RWPE2 (cell line): ENCODE data around the gene DENND5A.

ENCODE experiments used
- ATAC-seq: fragments of 200-7000 bp; cut with Tn5 transposase; 3 replicates; pipeline ENCODE4 v1.9.1; 2021; ENCODE audit warnings: low read depth
- DNase-seq: peaks from one replicate; pipeline ENCODE4 v3.0.0-alpha.2; 2020; ENCODE audit warnings: low spot score
- H3K27ac ChIP-seq: fragments of 450-650 bp; 2 replicates; pipeline ENCODE4 v1.5.1; 2017; ENCODE audit warnings: mild to moderate bottlenecking; ENCODE audit not compliant: poor library complexity, severe bottlenecking
- H3K27me3 ChIP-seq: fragments of 250-450 bp; sonication (Bioruptor Pico); 2 replicates; pipeline ENCODE4 v1.5.1; 2021; ENCODE audit warnings: mild to moderate bottlenecking, moderate library complexity; ENCODE audit not compliant: insufficient read depth, poor library complexity, severe bottlenecking
- H3K36me3 ChIP-seq: fragments of 250-450 bp; sonication (Bioruptor Pico); 2 replicates; pipeline ENCODE4 v1.5.1; 2020; ENCODE audit warnings: low read depth, mild to moderate bottlenecking, moderate library complexity
- H3K4me1 ChIP-seq: fragments of 250-450 bp; sonication (Bioruptor Pico); 2 replicates; pipeline ENCODE4 v1.5.1; 2021; ENCODE audit warnings: mild to moderate bottlenecking, moderate library complexity; ENCODE audit not compliant: insufficient read depth, poor library complexity, severe bottlenecking
- H3K4me3 ChIP-seq: fragments of 250-450 bp; sonication (Bioruptor Pico); 2 replicates; pipeline ENCODE4 v1.5.1; 2021; ENCODE audit warnings: mild to moderate bottlenecking, moderate library complexity; ENCODE audit not compliant: severe bottlenecking
- H3K9me3 ChIP-seq: fragments of 250-450 bp; sonication (Bioruptor Pico); 2 replicates; pipeline ENCODE4 v1.5.1; 2021; ENCODE audit warnings: mild to moderate bottlenecking, moderate library complexity; ENCODE audit not compliant: severe bottlenecking
- TF ChIP-seq, protein P1 (sequence below): fragments of 450-650 bp; IDR thresholded peaks from one replicate; pipeline ENCODE4 v1.5.1; 2017; ENCODE audit warnings: mild to moderate bottlenecking, moderate library complexity; ENCODE audit not compliant: poor library complexity, severe bottlenecking

Gene DENND5A

DNA sequence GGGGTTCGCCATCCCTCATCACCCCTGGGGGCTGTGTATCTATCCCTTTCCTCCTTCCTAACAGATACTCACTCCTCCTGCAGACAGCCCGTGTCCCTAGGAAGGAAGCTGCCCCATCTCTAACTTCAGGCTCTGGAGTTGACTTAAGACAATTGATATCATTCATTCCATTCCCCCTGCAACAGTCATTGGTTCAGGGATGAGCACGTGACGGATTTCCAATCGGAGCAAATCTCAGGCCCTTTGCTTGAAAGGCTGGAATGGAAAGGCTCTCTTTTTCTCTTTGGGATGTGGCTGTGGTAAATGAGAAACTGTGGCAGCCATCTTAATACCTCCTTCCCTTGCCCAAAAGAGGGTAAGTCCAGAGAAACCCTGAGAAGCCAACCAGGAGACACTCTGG is 168.7 kb downstream of the DENND5A start:
- TF ChIP-seq, protein P1, sequence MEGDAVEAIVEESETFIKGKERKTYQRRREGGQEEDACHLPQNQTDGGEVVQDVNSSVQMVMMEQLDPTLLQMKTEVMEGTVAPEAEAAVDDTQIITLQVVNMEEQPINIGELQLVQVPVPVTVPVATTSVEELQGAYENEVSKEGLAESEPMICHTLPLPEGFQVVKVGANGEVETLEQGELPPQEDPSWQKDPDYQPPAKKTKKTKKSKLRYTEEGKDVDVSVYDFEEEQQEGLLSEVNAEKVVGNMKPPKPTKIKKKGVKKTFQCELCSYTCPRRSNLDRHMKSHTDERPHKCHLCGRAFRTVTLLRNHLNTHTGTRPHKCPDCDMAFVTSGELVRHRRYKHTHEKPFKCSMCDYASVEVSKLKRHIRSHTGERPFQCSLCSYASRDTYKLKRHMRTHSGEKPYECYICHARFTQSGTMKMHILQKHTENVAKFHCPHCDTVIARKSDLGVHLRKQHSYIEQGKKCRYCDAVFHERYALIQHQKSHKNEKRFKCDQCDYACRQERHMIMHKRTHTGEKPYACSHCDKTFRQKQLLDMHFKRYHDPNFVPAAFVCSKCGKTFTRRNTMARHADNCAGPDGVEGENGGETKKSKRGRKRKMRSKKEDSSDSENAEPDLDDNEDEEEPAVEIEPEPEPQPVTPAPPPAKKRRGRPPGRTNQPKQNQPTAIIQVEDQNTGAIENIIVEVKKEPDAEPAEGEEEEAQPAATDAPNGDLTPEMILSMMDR, result no peak
- H3K9me3 ChIP-seq, result no peaks in the 10 kb centered on the region
- no peak overlapping the region for H3K27ac ChIP-seq
- no peak for ATAC-seq
- H3K27me3 ChIP-seq, result peaks cover 6% of the 10 kb centered on the region
- no peaks in the 10 kb centered on the region for H3K36me3 ChIP-seq
- H3K4me3 ChIP-seq, result no peak overlapping the region
- no peaks in the 10 kb centered on the region for H3K4me1 ChIP-seq
- DNase-seq, result no peak

DNA sequence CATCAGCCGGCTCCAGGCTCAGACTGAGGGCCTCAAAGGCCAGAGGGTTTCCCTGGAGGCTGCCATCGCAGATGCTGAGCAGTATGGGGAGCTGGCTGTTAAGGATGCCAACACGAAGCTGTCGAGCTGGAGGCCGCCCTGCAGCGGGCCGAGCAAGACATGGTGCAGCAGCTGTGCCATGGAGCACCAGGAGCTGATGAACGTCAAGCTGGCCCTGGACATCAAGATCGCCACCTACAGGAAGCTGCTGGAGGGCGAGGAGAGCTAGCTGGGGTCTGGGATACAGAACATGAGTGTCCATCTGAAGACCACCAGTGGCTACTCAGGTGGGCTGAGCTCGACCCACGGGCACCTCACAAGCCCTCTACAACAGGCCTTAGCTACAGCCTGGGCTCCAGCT is 169.7 kb downstream of the DENND5A start:
- H3K4me1 ChIP-seq, result no peaks in the 10 kb centered on the region
- no peak overlapping the region for H3K27ac ChIP-seq
- H3K36me3 ChIP-seq, result no peaks in the 10 kb centered on the region
- ATAC-seq (no peak), DNase-seq (no peak)
- TF ChIP-seq, protein P1, result no peak
- no peak overlapping the region for H3K4me3 ChIP-seq
- no peaks in the 10 kb centered on the region for H3K9me3 ChIP-seq
- peaks cover 13% of the 10 kb centered on the region for H3K27me3 ChIP-seq

DNA sequence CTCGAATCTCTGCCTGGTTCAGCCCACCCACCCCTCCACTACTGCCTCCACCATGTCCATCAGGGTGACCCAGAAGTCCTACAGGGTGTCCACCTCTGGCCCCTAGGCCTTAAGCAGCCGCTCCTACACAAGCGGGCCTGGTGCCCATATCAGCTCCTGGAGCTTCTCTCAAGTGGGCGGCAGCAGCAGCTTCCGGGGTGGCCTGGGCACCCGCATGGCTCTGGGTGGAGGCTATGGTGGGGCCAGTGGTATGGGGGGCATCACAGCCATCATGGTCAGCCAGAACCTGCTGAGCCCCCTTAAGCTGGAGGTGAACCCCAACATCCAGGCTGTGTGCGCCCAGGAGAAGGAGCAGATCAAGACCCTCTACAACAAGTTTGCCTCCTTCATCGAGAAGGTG is 170.7 kb downstream of the DENND5A start:
- TF ChIP-seq, protein P1, result no peak
- Histone ChIP-seq H3K9me3 (no peaks in the 10 kb centered on the region), H3K27ac (no peak overlapping the region), H3K4me1 (no peaks in the 10 kb centered on the region), H3K27me3 (peaks cover 22% of the 10 kb centered on the region), H3K36me3 (no peaks in the 10 kb centered on the region), H3K4me3 (no peak overlapping the region)
- ATAC-seq (no peak), DNase-seq (no peak)

DNA sequence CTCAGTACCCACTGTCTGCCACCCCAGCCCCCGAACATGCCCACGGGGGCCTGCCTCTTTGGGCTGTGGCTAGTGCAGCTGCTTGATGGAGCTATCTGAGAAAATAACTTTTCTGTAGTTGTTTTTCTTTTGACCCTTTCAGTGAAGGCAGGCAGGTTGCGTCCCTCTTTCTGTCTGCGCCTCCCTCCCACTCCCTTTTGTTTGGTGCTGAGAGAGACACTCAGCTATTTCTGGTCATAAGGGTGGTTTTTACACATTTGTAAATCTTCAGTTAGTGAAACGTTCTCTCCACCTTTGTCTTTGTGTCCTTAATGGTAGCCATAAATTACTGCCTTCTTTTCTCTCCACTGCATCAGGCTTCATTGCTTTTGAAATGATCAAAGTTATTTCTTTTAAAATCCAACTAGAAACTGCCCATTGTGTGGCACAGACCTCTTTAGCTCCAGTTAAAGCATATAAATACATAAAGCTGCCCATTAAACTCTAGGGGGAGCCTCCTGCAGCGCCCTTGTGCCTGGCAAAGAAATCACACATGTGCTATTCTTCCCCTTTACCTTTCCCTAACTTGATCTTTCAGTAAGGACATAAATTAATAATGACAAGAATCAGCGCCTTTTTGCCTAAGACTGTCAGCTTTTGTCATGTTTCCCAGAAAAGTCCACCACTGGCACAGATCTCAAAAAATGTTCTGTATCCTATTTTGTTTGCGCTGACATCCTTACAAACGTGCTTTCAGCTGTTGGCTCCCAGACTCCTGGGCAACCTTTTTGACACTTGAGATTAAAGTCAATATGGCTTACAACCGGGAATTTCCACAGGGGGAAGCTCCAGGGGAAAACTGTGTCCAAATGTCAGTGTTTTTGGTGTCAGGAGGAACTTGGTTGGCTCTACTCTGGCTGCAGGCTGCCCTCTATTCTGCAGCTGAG is 172.0 kb downstream of the DENND5A start:
- Histone ChIP-seq H3K9me3 (no peaks in the 10 kb centered on the region), H3K27ac (no peak overlapping the region), H3K36me3 (no peaks in the 10 kb centered on the region), H3K4me1 (no peaks in the 10 kb centered on the region), H3K27me3 (peaks cover 22% of the 10 kb centered on the region), H3K4me3 (no peak overlapping the region)
- TF ChIP-seq, protein P1, result peak; percentile 45
- DNase-seq (no peak), ATAC-seq (peak; percentile 20; the same call in 1 of the 3 replicates)

DNA sequence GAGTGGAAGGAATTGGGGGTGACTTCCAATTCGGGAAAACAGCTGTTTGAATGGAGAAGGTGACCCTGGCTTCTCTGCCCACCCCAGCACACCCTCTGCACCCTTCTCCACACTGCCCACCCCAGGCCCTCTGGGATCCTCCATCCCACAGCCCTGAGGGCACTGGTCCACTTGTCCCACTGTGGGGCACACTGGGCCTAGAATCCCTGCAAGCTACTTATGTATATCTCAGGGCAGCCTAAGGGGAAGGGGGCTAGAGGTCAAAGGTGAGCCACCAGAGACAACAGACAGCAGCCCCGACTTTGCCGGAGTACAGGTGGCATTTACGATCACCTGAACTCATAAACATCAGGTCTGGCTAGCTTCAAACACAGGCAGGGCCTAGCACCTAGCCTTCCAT is 173.1 kb downstream of the DENND5A start:
- Histone ChIP-seq H3K36me3 (no peaks in the 10 kb centered on the region), H3K9me3 (no peaks in the 10 kb centered on the region), H3K4me3 (no peak overlapping the region), H3K4me1 (no peaks in the 10 kb centered on the region), H3K27me3 (peaks cover 22% of the 10 kb centered on the region), H3K27ac (no peak overlapping the region)
- TF ChIP-seq, protein P1, result no peak
- DNase-seq (no peak), ATAC-seq (no peak)
